ENCODE measurements around the gene RBPJL.

The RBPJL gene

DNA sequence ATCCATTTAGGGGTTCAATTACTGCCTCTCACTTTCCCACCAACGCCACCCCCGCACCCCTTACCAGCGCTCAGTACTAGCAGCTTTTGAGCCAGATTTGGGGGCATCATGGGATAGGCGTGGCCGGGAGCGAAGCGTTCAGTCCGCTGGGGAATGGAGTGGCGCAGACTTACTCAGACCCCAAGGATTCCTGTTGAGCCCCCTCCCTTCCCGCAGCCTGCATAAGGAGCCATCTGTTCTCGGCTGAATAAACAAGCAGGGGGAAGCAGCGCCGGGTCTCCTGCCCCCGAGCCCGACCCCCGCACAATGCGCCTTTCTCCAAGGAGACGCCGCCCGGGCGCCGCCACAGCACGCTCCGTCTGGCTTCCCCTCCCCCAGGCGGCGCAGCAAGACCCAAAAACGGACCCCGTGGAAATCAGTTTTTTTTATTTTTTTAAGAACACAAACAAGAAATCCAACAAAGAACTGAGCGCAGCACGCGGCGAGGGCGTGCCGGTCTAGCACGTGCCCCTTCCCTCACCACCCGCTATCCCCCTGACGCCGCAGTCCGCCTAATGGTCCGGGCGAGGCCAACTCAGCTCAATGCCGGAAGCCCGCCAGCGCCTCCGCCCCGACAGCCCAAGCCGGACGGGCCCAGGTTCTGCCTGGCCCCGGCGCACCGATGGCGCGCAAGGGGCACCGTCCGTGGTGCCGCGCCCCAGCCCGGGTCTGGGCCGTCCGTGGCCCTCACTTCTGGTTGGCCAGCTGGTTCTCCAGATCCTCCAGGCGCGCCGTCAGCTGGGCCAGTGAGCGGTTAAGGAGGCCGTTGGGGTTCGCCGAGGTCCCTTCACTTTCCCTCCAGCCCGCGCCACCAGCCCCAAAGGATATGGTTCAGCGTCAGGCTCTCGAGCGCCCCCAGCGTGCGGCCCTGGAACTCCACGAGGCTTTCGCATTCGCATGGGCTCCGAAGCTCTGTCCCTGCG lies 13.3 kb upstream of the RBPJL start:
- DNase-seq: peak in 51 of 58 donors; percentile 5 to 83 (median 42)

DNA sequence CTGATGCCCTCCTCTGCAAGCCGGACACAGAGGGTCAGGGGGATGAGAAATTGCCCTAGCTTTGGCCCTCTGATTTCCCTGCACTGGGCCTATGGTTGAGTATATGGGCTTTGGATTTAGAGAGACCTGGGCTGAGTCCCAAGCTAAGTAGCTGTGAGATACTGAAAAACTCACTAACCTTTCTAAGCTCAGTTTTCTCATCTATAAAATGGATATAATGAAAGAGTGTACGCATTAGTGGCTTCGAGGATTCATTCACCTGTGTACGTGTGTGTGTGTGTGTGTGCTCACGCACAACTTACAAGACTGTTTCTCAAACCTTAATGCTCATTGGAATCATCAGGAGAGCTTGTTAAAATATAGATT lies 12.7 kb upstream of the RBPJL start:
- no peak for DNase-seq

DNA sequence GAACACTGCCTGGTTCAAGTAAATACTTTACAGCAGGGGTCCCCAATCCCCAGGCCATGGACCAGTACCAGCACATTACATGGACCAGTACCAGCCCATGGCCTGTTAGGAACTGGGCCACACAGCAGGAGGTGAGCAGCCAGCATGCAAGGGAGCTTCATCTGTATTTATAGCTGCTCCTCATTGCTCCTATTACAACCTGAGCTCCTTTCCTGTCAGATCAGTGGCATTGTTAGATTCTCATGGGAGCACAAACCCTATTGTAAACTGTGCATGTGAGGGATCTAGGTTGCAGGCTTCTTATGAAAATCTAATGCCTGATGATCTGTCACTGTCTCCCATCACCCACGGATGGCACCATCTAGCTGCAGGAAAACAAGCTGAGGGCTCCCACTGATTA lies 12.0 kb upstream of the RBPJL start:
- DNase-seq: no peak

DNA sequence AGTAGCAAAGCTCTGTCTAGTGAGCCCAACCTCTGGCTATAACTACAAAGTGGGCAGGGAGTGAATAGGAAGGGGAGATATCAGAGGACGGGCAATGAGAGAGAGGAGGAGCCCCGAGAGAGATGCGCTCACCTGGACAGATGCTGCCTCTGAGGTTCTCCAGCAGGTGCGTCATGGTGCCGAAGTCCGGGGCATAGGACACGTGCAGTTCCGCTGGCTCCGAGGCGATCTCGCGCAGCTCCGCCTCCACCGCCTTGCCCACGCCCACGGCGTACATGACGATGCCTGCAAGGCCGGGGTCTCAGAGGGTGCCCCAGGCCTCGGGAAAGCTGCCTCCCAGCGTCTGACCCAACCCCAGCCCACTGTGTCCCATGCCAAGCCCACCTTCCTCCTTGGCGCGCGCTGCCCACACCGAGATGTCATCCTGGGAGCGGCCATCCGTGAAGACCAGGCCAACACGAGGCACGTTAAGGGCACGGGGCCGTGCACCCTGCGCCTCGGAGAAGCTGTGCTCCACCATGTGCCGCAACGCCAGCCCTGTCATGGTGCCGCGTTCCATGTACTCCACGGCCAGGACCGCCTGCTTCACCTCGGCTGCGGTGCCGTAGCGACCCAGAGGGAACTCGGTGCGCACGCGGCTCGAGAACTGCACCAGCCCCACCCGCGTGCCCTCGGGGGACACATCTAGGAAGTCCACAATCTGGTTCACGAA lies 8.7 kb upstream of the RBPJL start:
- DNase-seq: no peak

DNA sequence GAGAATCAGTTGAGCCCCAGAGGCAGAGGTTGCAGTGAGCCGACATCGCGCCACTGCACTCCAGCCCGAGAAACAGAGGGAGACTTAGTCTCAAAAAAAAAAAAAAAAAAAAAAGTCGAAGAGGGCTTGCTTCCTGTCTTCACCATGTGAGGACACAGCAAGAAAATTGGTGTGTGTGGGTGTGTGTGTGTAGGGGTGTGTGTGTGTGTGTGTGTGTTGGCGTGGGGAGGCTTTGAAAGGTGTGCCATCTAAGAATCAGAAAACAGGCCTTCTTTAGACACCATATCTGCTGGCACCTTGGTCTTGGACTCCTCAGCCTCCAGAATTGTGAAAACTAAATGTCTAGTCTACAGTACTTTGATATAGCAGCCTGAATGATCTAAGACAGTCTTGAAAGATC lies 6.9 kb upstream of the RBPJL start:
- no peak for DNase-seq

DNA sequence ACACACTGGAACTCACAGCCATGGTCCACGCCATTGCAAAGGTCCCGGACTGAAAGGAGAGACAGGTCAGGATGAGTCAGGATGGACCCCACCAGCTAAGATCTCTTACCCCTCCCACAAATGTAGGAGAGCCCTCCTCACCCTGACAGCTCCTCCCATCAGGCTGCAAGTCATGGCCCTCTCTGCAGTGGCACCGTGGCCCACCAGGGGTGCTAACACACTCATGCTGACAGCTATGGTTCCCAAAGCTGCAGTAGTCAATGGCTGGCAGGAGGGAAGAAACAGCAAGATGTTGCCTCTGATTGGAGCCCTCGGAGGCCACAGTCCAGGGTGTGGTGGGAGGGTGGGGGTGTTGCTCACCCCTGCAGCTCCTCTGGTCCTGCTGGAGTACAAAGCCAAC lies 5.7 kb upstream of the RBPJL start:
- DNase-seq: no peak

DNA sequence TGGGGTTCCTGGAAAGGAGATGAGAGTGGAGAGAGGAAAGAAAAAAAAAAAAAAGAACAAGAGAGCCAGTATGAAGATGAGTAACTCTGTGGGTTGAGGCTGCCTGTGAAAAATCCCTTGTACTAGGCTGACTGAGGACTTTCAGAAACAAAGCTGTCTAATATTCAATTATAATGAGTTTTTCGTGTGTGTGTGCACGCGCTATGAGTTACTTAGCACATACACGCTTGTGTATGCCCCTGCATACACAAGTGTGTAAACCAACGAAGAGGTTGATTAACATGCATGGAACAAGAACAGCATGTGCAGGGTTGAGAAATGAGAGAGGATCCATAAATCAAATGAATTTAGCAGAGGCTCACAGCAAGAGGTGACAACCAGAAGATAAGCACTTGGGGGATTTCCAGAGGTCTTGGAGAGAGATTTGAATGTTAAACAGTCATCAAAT lies 4.8 kb upstream of the RBPJL start:
- no peak for DNase-seq

DNA sequence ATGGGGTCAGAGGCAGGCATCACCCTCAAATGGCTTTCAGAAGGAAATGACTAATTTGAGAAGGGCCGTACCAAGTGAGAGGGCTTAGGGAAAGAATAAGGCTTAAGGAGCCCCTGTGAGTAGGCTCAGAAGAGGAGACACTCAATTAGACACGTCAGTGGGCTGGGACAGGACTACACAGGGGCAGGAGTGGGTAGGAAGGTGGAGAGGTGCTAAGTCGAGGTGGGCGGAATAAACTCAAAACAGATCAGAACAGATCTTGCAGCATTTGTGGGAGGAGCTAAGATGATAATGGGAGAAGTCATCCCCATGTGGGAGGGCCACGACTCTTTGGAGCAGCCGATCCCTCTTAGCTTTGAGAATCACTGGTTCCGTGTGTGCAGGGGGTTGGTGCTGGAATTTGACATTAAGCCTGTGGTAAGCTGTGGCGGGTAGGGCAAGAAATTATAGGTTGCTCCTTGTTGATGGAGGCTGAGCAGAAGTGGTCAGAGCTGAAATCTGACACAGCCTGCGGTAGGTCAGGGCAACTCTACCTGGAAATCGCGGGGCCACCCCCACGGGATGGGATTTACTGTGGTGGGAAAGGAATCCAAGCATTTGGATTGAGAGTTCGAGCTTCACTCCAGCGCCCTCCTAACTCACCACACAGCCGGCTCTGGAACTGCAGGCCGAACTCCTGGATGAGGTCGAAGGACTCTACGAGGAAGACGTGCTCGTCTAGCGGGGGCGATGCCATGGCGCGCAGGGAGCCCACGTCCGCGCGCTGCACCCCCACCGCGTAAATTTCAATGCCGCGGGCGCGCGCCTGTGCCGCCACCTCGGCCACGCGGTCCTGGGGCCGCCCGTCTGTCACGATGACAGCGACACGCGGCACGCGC lies 2.8 kb upstream of the RBPJL start:
- no peak for DNase-seq

DNA sequence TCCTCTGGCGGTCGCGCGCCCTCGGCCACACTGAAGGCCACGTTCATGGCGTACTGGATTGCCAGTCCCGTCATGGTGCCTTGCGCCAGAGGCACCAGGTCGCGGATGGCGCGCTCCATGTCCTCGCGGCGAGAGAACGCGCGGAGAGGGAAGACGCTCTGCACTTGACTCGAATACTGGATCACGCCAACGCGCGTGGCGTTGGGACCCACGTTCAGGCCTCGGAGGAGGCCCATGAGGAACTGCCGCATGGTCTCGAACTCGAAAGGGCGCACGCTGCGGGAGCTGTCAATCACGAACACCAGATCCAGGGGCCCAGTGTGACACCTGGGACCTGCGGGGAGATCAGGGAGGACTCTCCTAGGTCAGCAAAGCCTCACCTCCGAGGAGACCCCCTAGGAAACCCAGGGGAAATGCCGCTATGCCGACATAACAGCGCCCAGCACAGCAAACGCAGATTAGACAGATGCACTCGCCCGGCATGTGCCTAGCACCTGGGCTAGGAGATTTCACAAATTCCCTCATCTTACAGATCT lies 2.1 kb upstream of the RBPJL start:
- no peak for DNase-seq

DNA sequence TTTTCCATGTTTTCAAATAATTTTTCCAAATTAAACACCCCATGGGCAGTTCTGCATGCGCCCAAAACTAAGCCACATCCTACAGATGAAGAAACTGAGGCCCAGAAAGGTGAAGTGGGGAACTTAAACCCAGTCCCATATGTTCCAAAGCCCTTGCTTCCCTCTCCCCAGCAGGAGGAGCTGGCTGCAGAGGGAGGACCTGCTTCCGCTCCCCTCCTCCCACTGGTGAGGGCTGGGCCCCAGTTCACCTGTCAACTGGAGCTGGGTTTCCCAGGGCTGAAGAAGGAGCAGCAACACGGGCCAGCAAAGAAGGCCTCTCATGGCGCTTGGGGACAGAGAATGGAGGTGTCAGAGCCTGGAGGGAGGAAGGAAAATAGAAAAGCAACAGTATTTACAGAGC lies 1.4 kb upstream of the RBPJL start:
- DNase-seq: no peak

DNA sequence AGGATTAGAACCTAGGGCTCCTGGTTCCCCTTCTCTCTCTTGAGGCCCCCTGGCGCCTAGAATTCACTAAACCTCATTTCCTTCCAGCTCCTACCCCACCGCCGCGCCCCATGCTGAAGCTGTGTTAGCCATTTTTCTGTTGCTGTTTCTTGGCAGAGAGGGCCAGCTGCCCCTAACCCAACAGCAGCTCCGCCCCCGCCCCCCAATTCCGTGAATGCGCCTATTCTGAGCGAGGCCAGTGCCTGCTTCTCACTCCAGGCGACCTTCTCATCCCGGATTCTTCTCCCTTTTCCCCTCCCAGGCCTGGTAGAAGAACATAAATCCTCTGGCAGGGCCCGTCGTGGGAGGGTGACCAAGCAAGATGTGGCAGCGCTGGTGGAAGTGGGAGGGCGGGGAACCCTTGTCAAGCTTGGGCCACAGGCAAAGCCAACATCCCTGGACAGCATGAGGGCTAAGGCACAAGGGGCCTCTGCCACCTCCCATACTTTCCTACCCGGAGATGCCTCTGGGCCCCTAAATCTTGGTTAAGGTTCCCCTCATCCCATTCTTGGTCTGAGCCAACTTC lies 518 bp downstream of the RBPJL start:
- no peak for DNase-seq

DNA sequence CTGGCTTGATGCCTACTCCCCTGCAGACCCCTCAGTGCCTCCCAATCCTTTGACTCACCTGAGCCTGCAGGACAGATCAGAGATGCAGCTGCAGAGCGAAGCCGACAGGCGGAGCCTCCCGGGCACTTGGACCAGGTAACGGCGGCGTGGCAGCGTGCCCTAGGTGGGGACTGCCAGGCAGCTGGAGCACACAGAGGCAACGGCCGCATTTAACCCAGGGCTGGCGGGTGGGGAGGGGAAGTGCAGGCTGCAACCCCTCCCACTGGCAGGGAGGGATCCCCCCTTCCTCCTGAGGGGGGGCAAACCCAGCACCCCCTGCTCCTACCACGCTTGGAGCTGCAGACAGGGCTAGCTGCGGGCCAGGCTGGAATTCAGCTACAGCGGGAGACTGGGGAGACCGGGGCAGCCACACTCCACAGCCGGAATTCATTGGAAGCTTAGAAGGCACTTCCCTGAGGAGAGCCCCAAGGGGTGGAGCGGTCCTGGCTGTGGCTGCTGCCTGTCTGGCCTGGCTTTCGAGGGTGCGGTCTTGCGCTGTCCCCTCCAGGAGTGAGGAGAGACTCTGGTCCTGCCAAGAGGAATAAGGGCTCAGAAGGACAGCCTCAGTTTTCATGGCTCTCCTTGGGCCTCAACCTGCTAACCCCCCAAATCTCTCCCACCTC lies 1.6 kb downstream of the RBPJL start, which contains the start of gene MATN4:
TSS of gene MATN4 (minus strand) at position 183 of the 662 bp plus-strand sequence. CDS start 2,717 bp downstream, outside the sequence.
- no peak for DNase-seq

DNA sequence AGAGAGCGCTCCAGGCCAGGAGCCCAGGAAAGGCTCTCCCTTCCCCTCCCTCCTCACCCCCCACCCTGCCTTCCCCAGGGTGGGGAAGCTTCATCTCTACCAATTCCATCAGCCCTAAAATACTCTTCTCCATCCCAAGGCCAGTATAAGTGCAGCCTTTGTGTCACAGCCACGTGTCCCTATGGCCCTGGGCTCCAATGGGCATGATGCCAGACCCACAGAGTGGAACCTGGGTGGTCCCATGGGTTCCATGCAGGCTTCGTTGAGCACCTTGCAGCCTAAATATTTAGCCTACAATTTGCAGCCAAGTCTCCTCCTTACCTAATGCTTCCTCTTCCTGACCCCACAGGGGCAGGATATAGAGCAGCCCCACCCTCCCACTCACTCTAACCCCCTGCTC lies 2.4 kb downstream of the RBPJL start:
- DNase-seq: no peak

DNA sequence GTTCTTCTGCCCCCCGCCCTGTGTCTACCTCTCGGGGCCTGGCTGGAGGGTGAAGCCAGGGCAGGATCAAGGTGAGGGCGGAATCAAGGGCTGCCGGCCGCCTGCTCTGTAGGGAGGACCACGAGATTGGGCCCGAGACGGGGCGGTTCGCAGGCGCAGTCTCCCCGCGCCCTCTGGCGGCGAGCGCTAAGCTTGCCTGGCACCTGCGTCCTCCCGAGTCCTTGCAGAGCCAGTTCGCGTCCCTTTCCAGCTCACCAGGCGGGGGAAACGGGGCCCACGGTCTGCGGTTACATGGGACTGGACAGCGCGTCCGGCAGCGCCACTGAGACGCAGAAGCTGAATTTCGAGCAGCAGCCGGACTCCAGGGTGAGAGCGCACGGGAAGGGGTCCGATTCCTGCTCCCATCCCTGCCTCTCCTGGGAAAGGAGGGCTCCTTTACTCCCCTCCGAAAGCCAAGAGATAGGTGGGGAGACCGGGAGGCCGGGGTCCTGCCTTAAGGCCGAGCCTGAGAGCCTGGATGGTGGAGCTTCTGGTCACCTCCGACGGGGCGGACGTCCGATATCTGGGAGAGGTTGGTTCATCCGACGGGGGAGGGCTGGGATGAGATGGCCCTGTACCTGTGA lies 5.1 kb downstream of the RBPJL start:
- DNase-seq: peak in 23 of 58 donors; percentile 4 to 63 (median 16)

DNA sequence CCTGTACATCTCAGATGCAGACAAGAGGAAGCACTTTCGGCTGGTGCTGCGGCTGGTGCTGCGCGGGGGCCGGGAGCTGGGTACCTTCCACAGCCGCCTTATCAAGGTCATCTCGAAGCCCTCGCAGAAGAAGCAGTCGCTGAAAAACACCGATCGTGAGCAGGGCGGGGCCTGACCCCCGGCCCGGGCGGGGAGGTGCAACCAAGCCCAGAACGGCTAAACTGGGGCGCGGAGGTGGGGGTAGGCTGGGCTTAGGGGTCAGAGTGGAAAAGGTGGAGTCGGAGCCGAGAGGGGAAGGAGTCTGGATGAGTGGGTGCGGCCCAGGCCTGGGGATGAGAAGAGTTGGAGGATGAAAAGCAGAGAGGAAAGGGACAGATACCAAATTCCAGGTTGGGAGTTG lies 5.6 kb downstream of the RBPJL start:
- DNase-seq: no peak

DNA sequence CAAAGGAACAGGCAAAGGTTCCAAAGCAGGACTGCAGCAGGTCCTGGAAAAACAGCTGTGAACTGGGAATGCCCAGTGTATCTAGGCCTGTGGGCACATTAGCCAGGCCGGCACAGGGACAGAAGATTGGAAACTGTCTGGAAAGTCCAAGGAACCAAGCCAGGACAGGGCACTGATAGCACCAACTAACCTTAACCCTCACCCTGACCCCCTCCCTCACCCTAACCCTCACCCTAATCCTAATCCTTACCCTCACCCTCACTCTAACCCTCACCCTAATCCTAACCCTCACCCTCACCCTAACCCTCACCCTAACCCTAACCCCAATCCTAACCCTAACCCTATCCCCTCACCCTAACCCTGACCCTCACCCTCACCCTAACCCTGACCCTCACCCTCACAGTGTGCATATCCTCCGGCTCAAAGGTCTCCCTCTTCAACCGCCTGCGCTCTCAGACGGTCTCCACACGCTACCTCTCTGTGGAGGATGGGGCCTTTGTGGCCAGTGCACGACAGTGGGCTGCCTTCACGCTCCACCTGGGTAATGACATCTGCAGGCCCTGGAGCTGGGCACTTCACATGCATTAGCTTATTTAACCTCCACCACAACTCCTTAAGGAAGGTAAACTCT lies 6.5 kb downstream of the RBPJL start:
- DNase-seq: no peak

DNA sequence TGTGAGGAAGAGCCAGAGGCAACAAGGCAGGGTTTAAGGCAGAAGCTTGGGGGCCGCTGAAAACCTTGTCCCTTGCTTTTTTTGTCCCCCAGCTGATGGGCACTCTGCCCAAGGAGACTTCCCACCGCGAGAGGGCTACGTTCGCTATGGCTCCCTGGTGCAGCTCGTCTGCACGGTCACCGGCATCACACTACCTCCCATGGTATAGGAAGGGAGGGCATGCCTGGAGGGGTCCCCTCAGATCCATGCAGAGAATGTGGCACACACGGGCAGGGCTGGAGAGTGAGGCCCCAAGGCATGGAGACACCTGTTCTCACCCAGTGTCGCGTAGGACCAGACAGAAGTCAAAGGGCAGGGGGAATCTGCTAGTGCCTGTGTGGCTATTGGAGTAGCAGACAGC lies 7.3 kb downstream of the RBPJL start:
- no peak for DNase-seq

DNA sequence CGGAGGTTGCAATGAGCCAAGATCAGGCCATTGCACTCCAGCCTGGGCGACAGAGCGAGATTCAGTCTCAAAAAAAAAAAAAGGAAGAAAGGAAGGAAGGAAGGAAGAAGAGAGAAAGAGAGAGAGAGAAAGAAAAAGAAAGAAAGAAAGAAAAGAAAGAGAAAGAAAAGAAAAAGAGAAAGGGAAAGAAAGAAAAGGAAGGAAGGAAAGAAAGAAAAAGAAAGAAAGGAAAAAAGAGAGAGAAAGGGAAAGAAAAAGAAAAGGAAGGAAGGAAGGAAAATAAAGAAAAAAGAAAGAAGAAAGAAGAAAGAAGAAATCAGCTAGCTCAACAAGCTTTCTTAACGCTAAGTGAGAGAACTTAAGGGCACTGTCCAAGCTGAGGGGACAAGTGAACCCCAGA lies 9.0 kb downstream of the RBPJL start:
- DNase-seq: no peak

Measured in anterior cingulate cortex (tissue), 58 donors.